HG02840 (cell line): ENCODE results near the gene MEDAG.

ENCODE experiments used
- ATAC-seq: cut with Tn5 transposase; IDR thresholded peaks from one replicate; pipeline ENCODE4 v1.9.1; 2021; ENCODE audit warnings: mild to moderate bottlenecking, moderate library complexity, moderate number of reproducible peaks; ENCODE audit not compliant: unreplicated experiment, low FRiP score

MEDAG gene

GRCh38 chr13:30905932-30906383 is at the start of gene MEDAG:
Gene MEDAG, plus strand, starts transcription at chr13:30906271. Its CDS starts 245 bp downstream, at chr13:30906516.
- no peak for ATAC-seq

- no peak for ATAC-seq
Measured at GRCh38 chr13:30857018-30857417, 49.1 kb upstream of the MEDAG start.

GRCh38 chr13:30857636-30858035 is 48.4 kb upstream of the MEDAG start:
- ATAC-seq, result no peak

- no peak for ATAC-seq
Measured at GRCh38 chr13:30859326-30859725, 46.7 kb upstream of the MEDAG start.

- no peak for ATAC-seq
Measured at GRCh38 chr13:30861163-30861562, 44.9 kb upstream of the MEDAG start.

- no peak for ATAC-seq
Measured at GRCh38 chr13:30861836-30862467, 44.1 kb upstream of the MEDAG start.

- ATAC-seq, result no peak
Measured at GRCh38 chr13:30862707-30863106, 43.4 kb upstream of the MEDAG start.

- ATAC-seq, result no peak
Measured at GRCh38 chr13:30863231-30863630, 42.8 kb upstream of the MEDAG start.

- no peak for ATAC-seq
Measured at GRCh38 chr13:30863796-30864195, 42.3 kb upstream of the MEDAG start.

GRCh38 chr13:30864433-30865122 is 41.5 kb upstream of the MEDAG start:
- ATAC-seq, result no peak

- peak; percentile 86 for ATAC-seq
Measured at GRCh38 chr13:30865123-30866049, 40.7 kb upstream of the MEDAG start.

GRCh38 chr13:30866677-30867076 is 39.4 kb upstream of the MEDAG start:
- no peak for ATAC-seq

GRCh38 chr13:30867089-30867669 is 38.9 kb upstream of the MEDAG start:
- ATAC-seq, result no peak

- ATAC-seq, result no peak
Measured at GRCh38 chr13:30868799-30869470, 37.1 kb upstream of the MEDAG start.

- ATAC-seq, result no peak
Measured at GRCh38 chr13:30869491-30869890, 36.6 kb upstream of the MEDAG start.

- ATAC-seq, result no peak
Measured at GRCh38 chr13:30870049-30870884, 35.8 kb upstream of the MEDAG start.

- no peak for ATAC-seq
Measured at GRCh38 chr13:30870916-30871587, 35.0 kb upstream of the MEDAG start.

GRCh38 chr13:30871588-30872275 is 34.3 kb upstream of the MEDAG start:
- ATAC-seq, result no peak
